Astrocyte (in vitro differentiated cells and primary cell): ENCODE measurements around the gene LMX1A. TPM values are rescaled to one million over a fixed set of nuclear protein-coding genes. Genes with fewer than 3 reads are reported as not detected.

Source experiments
- DNase-seq: peaks from one replicate; pipeline ENCODE4 v3.0.0-alpha.2; 2010; ENCODE audit warnings: low read depth
- FAIRE-seq: peaks from 2 replicates; lab custom pipeline; 2011; peaks lifted over from hg19 to GRCh38; lab: Jason Lieb, UNC
- H2AFZ ChIP-seq: 2 replicates; pipeline ENCODE4 v1.6.0; 2012; ENCODE audit warnings: low read depth, low read length, inconsistent platforms
- H3K27ac ChIP-seq: 2 replicates; pipeline ENCODE4 v1.5.1; 2011; ENCODE audit warnings: low read depth, low read length, inconsistent platforms
- H3K27me3 ChIP-seq: 2 replicates; pipeline ENCODE4 v1.6.0; 2011; ENCODE audit warnings: low read length, inconsistent platforms; ENCODE audit not compliant: insufficient read depth
- H3K36me3 ChIP-seq: 2 replicates; pipeline ENCODE4 v1.5.1; 2011; ENCODE audit warnings: low read length, inconsistent platforms; ENCODE audit not compliant: insufficient read depth
- H3K4me1 ChIP-seq: 2 replicates; pipeline ENCODE4 v1.5.1; 2011; ENCODE audit warnings: low read length, inconsistent platforms; ENCODE audit not compliant: insufficient read depth
- H3K4me2 ChIP-seq: 2 replicates; pipeline ENCODE4 v1.6.0; 2012; ENCODE audit warnings: low read length, inconsistent platforms
- H3K4me3 ChIP-seq: 2 replicates; pipeline ENCODE4 v1.5.1; 2011; ENCODE audit warnings: low read depth, mild to moderate bottlenecking, low read length, inconsistent platforms; ENCODE audit not compliant: insufficient read depth
- H3K79me2 ChIP-seq: 2 replicates; pipeline ENCODE4 v1.6.0; 2012; ENCODE audit warnings: mild to moderate bottlenecking, low read length, inconsistent platforms; ENCODE audit not compliant: insufficient read depth
- H3K9ac ChIP-seq: 2 replicates; pipeline ENCODE4 v1.6.0; 2012; ENCODE audit warnings: mild to moderate bottlenecking, low read length, inconsistent platforms
- H3K9me3 ChIP-seq: 2 replicates; pipeline ENCODE4 v1.5.1; 2012; ENCODE audit warnings: low read depth, mild to moderate bottlenecking, low read length, inconsistent platforms; ENCODE audit not compliant: insufficient read depth
- H4K20me1 ChIP-seq: 2 replicates; pipeline ENCODE4 v1.6.0; 2012; ENCODE audit warnings: low read length, inconsistent platforms; ENCODE audit not compliant: insufficient read depth
- H3K27ac Mint-ChIP-seq: one replicate; pipeline ENCODE4 v1.8.0; 2021; ENCODE audit warnings: mild to moderate bottlenecking, mixed read lengths; ENCODE audit not compliant: unreplicated experiment
- H3K27me3 Mint-ChIP-seq: one replicate; pipeline ENCODE4 v1.8.0; 2021; ENCODE audit warnings: low read depth, mixed read lengths; ENCODE audit not compliant: unreplicated experiment
- H3K36me3 Mint-ChIP-seq: one replicate; pipeline ENCODE4 v1.8.0; 2021; ENCODE audit warnings: low read depth, mixed read lengths; ENCODE audit not compliant: unreplicated experiment
- H3K4me1 Mint-ChIP-seq: one replicate; pipeline ENCODE4 v1.8.0; 2021; ENCODE audit warnings: low read depth, mixed read lengths; ENCODE audit not compliant: unreplicated experiment
- H3K4me3 Mint-ChIP-seq: one replicate; pipeline ENCODE4 v1.8.0; 2021; ENCODE audit warnings: mild to moderate bottlenecking, moderate library complexity, mixed read lengths; ENCODE audit not compliant: unreplicated experiment
- H3K9me3 Mint-ChIP-seq: one replicate; pipeline ENCODE4 v1.8.0; 2021; ENCODE audit warnings: mild to moderate bottlenecking, mixed read lengths; ENCODE audit not compliant: unreplicated experiment
- EZH2 ChIP-seq: IDR thresholded peaks from 2 replicates; pipeline ENCODE4 v1.6.1; 2012; ENCODE audit warnings: mild to moderate bottlenecking, low read length, inconsistent platforms; ENCODE audit not compliant: insufficient read depth
- total RNA-seq: library from RNA; stranded (reverse); gene quantifications from 2 replicates; pipeline ENCODE4 v1.2.1, GENCODE V29; 2021
- TF ChIP-seq, protein P1 (sequence below): IDR thresholded peaks from 2 replicates; pipeline ENCODE4 v1.5.1; 2011; ENCODE audit warnings: low read depth, mild to moderate bottlenecking, inconsistent platforms, low read length, moderate library complexity; ENCODE audit not compliant: insufficient read depth

Gene LMX1A
- total RNA-seq, 1 donor from 2014 or later: not detected

DNA sequence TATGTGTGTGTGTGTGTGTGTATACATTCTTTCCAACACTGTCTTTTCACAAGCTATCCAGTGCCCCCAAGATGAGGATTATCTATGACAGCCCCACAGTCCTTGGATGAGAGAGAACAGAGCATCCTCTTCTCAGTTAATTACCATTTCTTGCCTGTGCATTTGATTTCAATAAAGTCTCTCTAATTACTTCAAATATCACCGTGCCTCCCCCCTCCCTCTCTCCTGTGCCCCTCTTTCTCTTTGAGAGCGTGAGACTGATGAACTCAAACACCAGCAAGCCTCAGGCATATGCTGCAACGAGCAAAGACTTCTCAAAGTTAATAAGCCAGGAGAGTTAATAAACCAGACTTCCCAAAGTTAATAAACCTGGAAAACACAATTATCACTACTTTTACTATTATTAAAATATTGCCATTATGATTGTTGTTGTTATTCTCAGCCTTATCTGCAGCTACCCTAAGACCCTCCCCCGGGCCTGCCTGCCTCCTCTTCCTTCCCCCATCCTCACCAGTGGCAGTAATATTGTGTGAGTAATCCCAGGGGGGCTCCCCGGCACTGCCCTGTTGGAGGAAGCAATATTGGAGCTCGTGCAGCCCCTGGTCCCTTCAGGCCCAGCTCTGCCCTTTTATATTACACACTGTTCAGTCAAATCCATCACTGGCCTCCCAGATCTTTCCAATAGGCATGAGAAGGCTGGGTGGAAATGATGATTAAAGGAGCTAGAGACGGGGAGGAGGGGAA is 30.9 kb downstream of the LMX1A start:
- H3K27ac ChIP-seq: no peak overlapping the region
- no peak overlapping the region for H3K27ac Mint-ChIP-seq
- H3K27me3 Mint-ChIP-seq: peaks cover 19% of the 10 kb centered on the region
- no peaks in the 10 kb centered on the region for H3K27me3 ChIP-seq
- no peaks in the 10 kb centered on the region for H3K4me1 Mint-ChIP-seq
- TF ChIP-seq, protein P1, sequence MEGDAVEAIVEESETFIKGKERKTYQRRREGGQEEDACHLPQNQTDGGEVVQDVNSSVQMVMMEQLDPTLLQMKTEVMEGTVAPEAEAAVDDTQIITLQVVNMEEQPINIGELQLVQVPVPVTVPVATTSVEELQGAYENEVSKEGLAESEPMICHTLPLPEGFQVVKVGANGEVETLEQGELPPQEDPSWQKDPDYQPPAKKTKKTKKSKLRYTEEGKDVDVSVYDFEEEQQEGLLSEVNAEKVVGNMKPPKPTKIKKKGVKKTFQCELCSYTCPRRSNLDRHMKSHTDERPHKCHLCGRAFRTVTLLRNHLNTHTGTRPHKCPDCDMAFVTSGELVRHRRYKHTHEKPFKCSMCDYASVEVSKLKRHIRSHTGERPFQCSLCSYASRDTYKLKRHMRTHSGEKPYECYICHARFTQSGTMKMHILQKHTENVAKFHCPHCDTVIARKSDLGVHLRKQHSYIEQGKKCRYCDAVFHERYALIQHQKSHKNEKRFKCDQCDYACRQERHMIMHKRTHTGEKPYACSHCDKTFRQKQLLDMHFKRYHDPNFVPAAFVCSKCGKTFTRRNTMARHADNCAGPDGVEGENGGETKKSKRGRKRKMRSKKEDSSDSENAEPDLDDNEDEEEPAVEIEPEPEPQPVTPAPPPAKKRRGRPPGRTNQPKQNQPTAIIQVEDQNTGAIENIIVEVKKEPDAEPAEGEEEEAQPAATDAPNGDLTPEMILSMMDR: no peak
- TF ChIP-seq EZH2: no peak
- H3K4me1 ChIP-seq: no peaks in the 10 kb centered on the region
- H3K79me2 ChIP-seq: no peaks in the 10 kb centered on the region
- H3K36me3 Mint-ChIP-seq: no peaks in the 10 kb centered on the region
- no peak for DNase-seq
- no peaks in the 10 kb centered on the region for H3K9me3 Mint-ChIP-seq
- H3K36me3 ChIP-seq: no peaks in the 10 kb centered on the region
- H2AFZ ChIP-seq: no peak overlapping the region
- H4K20me1 ChIP-seq: no peaks in the 10 kb centered on the region
- no peaks in the 10 kb centered on the region for H3K9me3 ChIP-seq
- H3K4me3 Mint-ChIP-seq: no peak overlapping the region
- H3K9ac ChIP-seq: no peak overlapping the region
- no peak overlapping the region for H3K4me2 ChIP-seq
- no peak for FAIRE-seq
- H3K4me3 ChIP-seq: no peak overlapping the region

DNA sequence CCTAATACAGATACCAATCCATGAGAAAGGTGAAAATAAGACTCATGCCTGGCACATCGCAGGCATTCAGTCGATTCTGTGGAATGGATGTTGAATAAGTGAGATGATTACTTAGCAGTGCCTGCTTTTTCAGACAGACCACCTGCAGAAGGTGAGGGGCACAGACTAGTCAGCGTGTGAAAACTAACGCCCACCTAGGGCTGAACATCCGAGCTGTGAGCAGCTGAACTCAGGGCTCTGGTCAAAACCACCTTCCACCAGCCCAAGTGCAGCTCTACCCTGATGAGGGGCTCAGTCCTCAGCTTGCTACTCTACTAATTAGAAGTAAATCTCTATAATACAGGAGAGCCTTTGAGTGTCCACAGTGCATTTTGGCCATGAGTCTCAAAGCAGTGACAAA is 32.5 kb downstream of the LMX1A start:
- H2AFZ ChIP-seq: no peak overlapping the region
- Mint-ChIP-seq H3K36me3 (no peaks in the 10 kb centered on the region), H3K27ac (no peak overlapping the region), H3K4me3 (no peak overlapping the region), H3K9me3 (no peaks in the 10 kb centered on the region), H3K4me1 (no peaks in the 10 kb centered on the region), H3K27me3 (peaks cover 19% of the 10 kb centered on the region)
- FAIRE-seq (no peak), DNase-seq (no peak)
- no peak overlapping the region for H3K27ac ChIP-seq
- no peaks in the 10 kb centered on the region for H3K36me3 ChIP-seq
- no peaks in the 10 kb centered on the region for H3K79me2 ChIP-seq
- H3K9me3 ChIP-seq: no peaks in the 10 kb centered on the region
- H3K27me3 ChIP-seq: no peaks in the 10 kb centered on the region
- no peaks in the 10 kb centered on the region for H3K4me1 ChIP-seq
- no peak overlapping the region for H3K9ac ChIP-seq
- H3K4me2 ChIP-seq: no peak overlapping the region
- no peak for TF ChIP-seq EZH2
- TF ChIP-seq, protein P1: no peak
- H3K4me3 ChIP-seq: no peak overlapping the region
- no peaks in the 10 kb centered on the region for H4K20me1 ChIP-seq

DNA sequence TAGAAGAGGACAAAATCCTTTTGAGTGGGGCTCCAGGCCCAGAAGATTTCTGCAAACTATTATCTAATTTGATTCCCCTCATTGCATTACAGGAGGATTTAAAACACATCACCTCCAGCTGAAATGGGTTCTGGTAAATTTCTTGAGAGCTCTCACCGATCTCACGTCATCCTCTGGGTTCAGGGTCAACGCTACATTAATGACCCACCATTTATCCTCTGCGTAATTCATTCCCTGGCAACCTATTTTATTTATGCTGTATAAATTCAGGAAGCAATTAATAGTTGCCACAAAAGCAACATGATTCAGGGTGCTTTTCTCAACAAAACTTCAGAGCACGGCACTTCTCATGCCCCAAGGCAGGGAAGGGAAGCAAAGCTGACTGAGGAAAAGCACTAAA is 38.9 kb downstream of the LMX1A start:
- no peaks in the 10 kb centered on the region for H3K9me3 ChIP-seq
- H3K4me2 ChIP-seq: no peak overlapping the region
- no peak overlapping the region for H3K4me3 ChIP-seq
- DNase-seq (no peak), FAIRE-seq (no peak)
- Mint-ChIP-seq H3K36me3 (no peaks in the 10 kb centered on the region), H3K4me1 (no peaks in the 10 kb centered on the region), H3K27me3 (peaks cover 32% of the 10 kb centered on the region), H3K4me3 (no peak overlapping the region), H3K9me3 (peaks cover 3% of the 10 kb centered on the region), H3K27ac (no peak overlapping the region)
- H4K20me1 ChIP-seq: no peaks in the 10 kb centered on the region
- H3K36me3 ChIP-seq: no peaks in the 10 kb centered on the region
- H3K79me2 ChIP-seq: no peaks in the 10 kb centered on the region
- no peak for TF ChIP-seq EZH2
- TF ChIP-seq, protein P1: no peak
- no peaks in the 10 kb centered on the region for H3K4me1 ChIP-seq
- H3K27me3 ChIP-seq: no peaks in the 10 kb centered on the region
- H3K27ac ChIP-seq: no peak overlapping the region
- no peak overlapping the region for H2AFZ ChIP-seq
- no peak overlapping the region for H3K9ac ChIP-seq
